Measurements from ENCODE around the gene NCAN. TPM values are rescaled to one million over a fixed set of nuclear protein-coding genes. Genes with fewer than 3 reads are reported as not detected.

Gene NCAN
- total RNA-seq, 1 experiment from 2014 or later = not detected

GRCh38 chr19:19280561-19280960 lies 68.8 kb downstream of the NCAN start:
- H3K36me3 Mint-ChIP-seq (ENCODE audit: insufficient read depth, unreplicated experiment) = peaks cover 64% of the 10 kb centered on the region
- BruUV-seq (replicated peaks) = no TSS peak
- no peak overlapping the region for H3K4me3 Mint-ChIP-seq (ENCODE audit: unreplicated experiment)
- intact Hi-C loops (cut with micrococcal nuclease) = no loop called here
- no peaks in the 10 kb centered on the region for H3K4me1 Mint-ChIP-seq (ENCODE audit: insufficient read depth, unreplicated experiment)
- DNase-seq (ENCODE audit: unreplicated experiment) = no peak
- H3K27me3 Mint-ChIP-seq (ENCODE audit: insufficient read depth, unreplicated experiment) = no peaks in the 10 kb centered on the region
- no peak for TF ChIP-seq CTCF (IDR thresholded peaks at IDR 0.05; ENCODE audit: unreplicated experiment)
- ChIA-PET POLR2A (no interaction called here), CTCF (interaction anchor here (0.6 kb wide), 1 partner anchor 75 kb away, joined by 3 read pairs; no protein-coding TSS in a partner anchor)
- no peaks in the 10 kb centered on the region for H3K9me3 Mint-ChIP-seq (ENCODE audit: unreplicated experiment)
- H3K27ac Mint-ChIP-seq (ENCODE audit: low read depth, unreplicated experiment) = no peak overlapping the region

DNA sequence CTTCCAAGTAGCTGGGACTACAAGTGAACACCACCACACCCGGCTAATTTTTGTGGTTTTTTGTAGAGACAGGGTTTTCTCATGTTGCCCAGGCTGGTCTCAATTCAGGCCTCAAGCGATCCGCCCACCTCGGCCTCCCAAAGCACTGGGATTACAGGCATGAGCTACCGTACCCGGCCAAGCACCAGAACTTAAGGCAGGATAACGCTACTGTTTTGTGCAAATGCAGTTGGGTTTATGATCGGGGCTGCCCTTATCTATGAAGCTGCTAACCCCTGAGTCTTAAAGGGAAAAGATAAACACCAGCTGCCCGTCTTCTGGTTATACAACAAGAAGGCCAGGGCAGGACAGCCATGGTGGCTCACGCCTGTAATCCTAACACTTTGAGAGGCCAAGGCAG lies 73.9 kb downstream of the NCAN start:
- CTCF ChIA-PET = no interaction called here
- no peaks in the 10 kb centered on the region for H3K4me1 Mint-ChIP-seq (ENCODE audit: insufficient read depth, unreplicated experiment)
- H3K27ac Mint-ChIP-seq (ENCODE audit: low read depth, unreplicated experiment) = no peak overlapping the region
- peaks cover 79% of the 10 kb centered on the region for H3K36me3 Mint-ChIP-seq (ENCODE audit: insufficient read depth, unreplicated experiment)
- DNase-seq (ENCODE audit: unreplicated experiment) = no peak
- no peak for TF ChIP-seq CTCF (IDR thresholded peaks at IDR 0.05; ENCODE audit: unreplicated experiment)
- POLR2A ChIA-PET = no interaction called here
- H3K27me3 Mint-ChIP-seq (ENCODE audit: insufficient read depth, unreplicated experiment) = no peaks in the 10 kb centered on the region
- no TSS peak for BruUV-seq (replicated peaks)
- intact Hi-C loops (cut with micrococcal nuclease) = no loop called here
- no peaks in the 10 kb centered on the region for H3K9me3 Mint-ChIP-seq (ENCODE audit: unreplicated experiment)
- H3K4me3 Mint-ChIP-seq (ENCODE audit: unreplicated experiment) = no peak overlapping the region

GRCh38 chr19:19292607-19293006 lies 80.8 kb downstream of the NCAN start:
- ChIA-PET POLR2A (no interaction called here), CTCF (interaction anchor here (0.6 kb wide), 1 partner anchor 1838 kb away, joined by 3 read pairs; no protein-coding TSS in a partner anchor)
- Mint-ChIP-seq H3K27me3 (ENCODE audit: insufficient read depth, unreplicated experiment) (no peaks in the 10 kb centered on the region), H3K9me3 (ENCODE audit: unreplicated experiment) (no peaks in the 10 kb centered on the region), H3K36me3 (ENCODE audit: insufficient read depth, unreplicated experiment) (peaks cover 70% of the 10 kb centered on the region), H3K27ac (ENCODE audit: low read depth, unreplicated experiment) (no peak overlapping the region), H3K4me3 (ENCODE audit: unreplicated experiment) (no peak overlapping the region), H3K4me1 (ENCODE audit: insufficient read depth, unreplicated experiment) (no peaks in the 10 kb centered on the region)
- DNase-seq (ENCODE audit: unreplicated experiment) = no peak
- TF ChIP-seq CTCF (IDR thresholded peaks at IDR 0.05; ENCODE audit: unreplicated experiment) = no peak
- BruUV-seq (replicated peaks) = no TSS peak
- intact Hi-C loops (cut with micrococcal nuclease) = no loop called here

DNA sequence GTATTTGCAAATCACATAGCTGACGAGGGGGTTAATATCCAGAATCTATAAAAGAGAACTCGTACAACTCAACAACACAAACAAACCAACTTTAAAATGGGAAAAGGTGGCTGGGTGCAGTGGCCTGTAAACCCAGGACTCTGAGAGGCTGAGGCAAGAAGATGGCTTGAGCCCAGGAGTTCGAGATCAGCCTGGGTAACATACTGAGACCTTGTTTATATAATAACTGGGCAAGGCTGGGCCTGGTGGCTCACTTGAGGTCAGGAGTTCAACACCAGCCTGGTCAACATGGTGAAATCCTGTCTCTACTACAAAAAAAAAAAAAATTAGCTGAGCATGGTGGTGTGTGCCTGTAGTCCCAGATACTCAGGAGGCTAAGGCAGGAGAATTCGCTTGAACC lies 83.2 kb downstream of the NCAN start:
- H3K27me3 Mint-ChIP-seq (ENCODE audit: insufficient read depth, unreplicated experiment) = no peaks in the 10 kb centered on the region
- CTCF ChIA-PET = no interaction called here
- H3K9me3 Mint-ChIP-seq (ENCODE audit: unreplicated experiment) = no peaks in the 10 kb centered on the region
- BruUV-seq (replicated peaks) = no TSS peak
- no peaks in the 10 kb centered on the region for H3K4me1 Mint-ChIP-seq (ENCODE audit: insufficient read depth, unreplicated experiment)
- TF ChIP-seq CTCF (IDR thresholded peaks at IDR 0.05; ENCODE audit: unreplicated experiment) = no peak
- POLR2A ChIA-PET = no interaction called here
- H3K27ac Mint-ChIP-seq (ENCODE audit: low read depth, unreplicated experiment) = no peak overlapping the region
- H3K4me3 Mint-ChIP-seq (ENCODE audit: unreplicated experiment) = no peak overlapping the region
- no peak for DNase-seq (ENCODE audit: unreplicated experiment)
- intact Hi-C loops (cut with micrococcal nuclease) = no loop called here
- H3K36me3 Mint-ChIP-seq (ENCODE audit: insufficient read depth, unreplicated experiment) = peaks cover 59% of the 10 kb centered on the region

Data from MCF 10A (cell line).